ENCODE measurements around the gene ARID2. TPM values are rescaled to one million over a fixed set of nuclear protein-coding genes. Genes with fewer than 3 reads are reported as not detected.

The ARID2 gene
- total and polyA plus RNA-seq, 9 of the 15 experiments (the other 6 are each of a cell fraction or from before 2014, with no cell fraction given), result 13.4 to 41.6 (median 29.4) TPM

DNA sequence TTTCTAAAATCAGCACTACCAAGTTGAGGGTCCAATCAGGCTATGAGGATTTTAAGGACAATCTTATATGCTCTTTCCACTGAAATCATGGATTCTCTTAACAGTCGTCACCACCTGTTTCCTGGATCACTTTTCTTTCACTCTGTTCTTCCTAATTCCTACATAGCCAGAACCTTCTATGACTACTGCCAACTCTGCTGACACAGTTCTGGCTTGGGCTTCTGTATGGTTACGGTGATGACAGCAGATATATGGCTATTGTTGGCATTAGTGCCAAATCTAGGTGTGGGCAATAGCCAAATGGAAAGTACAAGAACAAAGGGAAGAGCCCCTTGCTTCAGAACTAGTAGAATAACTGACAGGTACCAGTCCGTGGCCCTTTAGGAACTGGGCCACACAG lies 124.0 kb downstream of the ARID2 start:
- no peaks in the 10 kb centered on the region for H3K27me3 ChIP-seq (ENCODE audit: control insufficient read depth in 2 of 2, insufficient read depth in 2 of 2, low read length in 2 of 2)
- no peaks in the 10 kb centered on the region for H3K4me1 ChIP-seq (replicated peaks in 1 of 2; ENCODE audit: control insufficient read depth in 2 of 2, insufficient read depth in 2 of 2, low read length in 2 of 2)
- no peak for DNase-seq (ENCODE audit: extremely low read depth in 1 of 4, low spot score in 3 of 4)
- POLR2A ChIA-PET, result no interaction called here
- FAIRE-seq, result no peak
- TF ChIP-seq YBX1 (IDR thresholded peaks at IDR 0.05), result no peak
- TF ChIP-seq BCLAF1 (IDR thresholded peaks at IDR 0.05; ENCODE audit: borderline replicate concordance in 1 of 2, control insufficient read depth in 1 of 2, low read depth in 2 of 2, low read length in 1 of 2), result no peak
- TF ChIP-seq ZNF77 (CRISPR knock-in tag; IDR thresholded peaks at IDR 0.05), result no peak
- no peak for TF ChIP-seq PHTF2 (CRISPR knock-in tag; IDR thresholded peaks at IDR 0.05)
- no peak for TF ChIP-seq GATAD2B (IDR thresholded peaks at IDR 0.05; ENCODE audit: borderline replicate concordance)
- TF ChIP-seq WHSC1 (IDR thresholded peaks at IDR 0.05; ENCODE audit: low read length), result no peak
- TF ChIP-seq CREBBP (IDR thresholded peaks at IDR 0.05; ENCODE audit: low read depth, low read length), result no peak
- TF ChIP-seq FOXM1 (IDR thresholded peaks at IDR 0.05; ENCODE audit: low read depth), result no peak
- TF ChIP-seq FOXM1 (CRISPR knock-in tag; IDR thresholded peaks at IDR 0.05; ENCODE audit: low read depth), result no peak
- no peak for TF ChIP-seq ETS1 (conservative IDR thresholded peaks at IDR 0.05; ENCODE audit: control insufficient read depth, low read depth, low read length)
- no peak for TF ChIP-seq OTX1 (CRISPR knock-in tag; IDR thresholded peaks at IDR 0.05)
- WGBS (ENCODE audit: insufficient coverage, low coverage, missing lambda C conversion rate), result 96% methylated on average over 2 of the region's 3 CpGs
- CTCF ChIA-PET (ENCODE audit: low intra/inter-chr PET ratio), result no interaction called here
- peaks cover 47% of the 10 kb centered on the region for H3K36me3 ChIP-seq (ENCODE audit: control insufficient read depth, insufficient read depth, low read length)
- no peaks in the 10 kb centered on the region for H3K9me1 ChIP-seq (ENCODE audit: control insufficient read depth, insufficient read depth, low read length)
- no peak for ATAC-seq
- no peak overlapping the region for H3K4me2 ChIP-seq (ENCODE audit: insufficient read depth, low read length)
- H3K4me3 ChIP-seq, result no peak overlapping the region
- no peaks in the 10 kb centered on the region; the same call in 1 of the 2 replicates for H4K20me1 ChIP-seq (replicated peaks; ENCODE audit: control insufficient read depth, insufficient read depth, low read length)
- no peak overlapping the region for H2AFZ ChIP-seq (ENCODE audit: low read depth, low read length)
- intact Hi-C loops (cut with micrococcal nuclease), result no loop called here
- in situ Hi-C loops (cut with MboI), result no loop called here
- H3K27ac ChIP-seq (ENCODE audit: extremely low read depth, low read depth, low read length), result no peak overlapping the region
- no TSS peak for BruUV-seq (replicated peaks)
- H3K9ac ChIP-seq (ENCODE audit: insufficient read depth in 1 of 2, low read depth in 2 of 2, low read length in 2 of 2), result no peak overlapping the region
- H3K79me2 ChIP-seq (ENCODE audit: control insufficient read depth, insufficient read depth, low read length), result no peaks in the 10 kb centered on the region
- no peaks in the 10 kb centered on the region for H3K9me3 ChIP-seq (replicated peaks; ENCODE audit: control insufficient read depth, insufficient read depth, low read depth, low read length)
